Measurements from ENCODE around the gene ASPHD2. TPM values are rescaled to one million over a fixed set of nuclear protein-coding genes. Genes with fewer than 3 reads are reported as not detected.

The ASPHD2 gene
- total and polyA plus RNA-seq, 10 of the 15 experiments (the other 5 are each of a cell fraction or from before 2014, with no cell fraction given) = 1.6 to 10.6 (median 5.2) TPM

- ChIA-PET RAD21 (ENCODE audit: unreplicated experiment) (interaction anchor here (0.8 to 2.4 kb wide), 7 partner anchors 30 to 97 kb away, joined by 3 to 11 read pairs (median 4); no protein-coding TSS in a partner anchor), SMC1A (ENCODE audit: uncharacterized antibody, unreplicated experiment) (interaction anchor here (0.6 to 5.1 kb wide), 15 partner anchors 15 to 213 kb away, joined by 3 to 73 read pairs (median 4); no protein-coding TSS in a partner anchor), POLR2A (no interaction called here), CTCF (interaction anchor here (0.6 to 5.5 kb wide), 24 partner anchors 8 to 210 kb away, joined by 3 to 124 read pairs (median 4); partner anchors contain the start of genes HPS4 and SRRD)
- H3K4me1 ChIP-seq (ENCODE audit: control insufficient read depth, insufficient read depth, low read length) = no peaks in the 10 kb centered on the region
- no peaks in the 10 kb centered on the region for H3K27me3 ChIP-seq (replicated peaks in 1 of 2; ENCODE audit: control insufficient read depth in 2 of 2, insufficient read depth in 2 of 2, low read length in 1 of 2)
- no peak overlapping the region for H3K4me2 ChIP-seq (ENCODE audit: control insufficient read depth, insufficient read depth)
- no peaks in the 10 kb centered on the region for H4K20me1 ChIP-seq (ENCODE audit: control insufficient read depth, insufficient read depth)
- H2AFZ ChIP-seq (ENCODE audit: control insufficient read depth, low read depth, low read length) = no peak overlapping the region
- ATAC-seq (peak; percentile 76), FAIRE-seq (peak; percentile 92), DNase-seq (ENCODE audit: low read depth, low spot score) (no peak)
- BruUV-seq (replicated peaks) = no TSS peak
- no peak overlapping the region for H3K27ac ChIP-seq (ENCODE audit: control insufficient read depth, insufficient read depth)
- in situ Hi-C loops (cut with MboI) (loop anchor here (5.0 kb wide), 2 partner anchors 59 to 94 kb away; no protein-coding TSS in a partner anchor), intact Hi-C loops (cut with micrococcal nuclease; ENCODE audit: unreplicated experiment) (loop anchor here (1.0 kb wide), 2 partner anchors 63 to 97 kb away; no protein-coding TSS in a partner anchor)
- 31% methylated on average over 3 of the region's 3 CpGs for WGBS (ENCODE audit: insufficient coverage, insufficient replicate concordance, low lambda C conversion rate, missing lambda C conversion rate)
- no peak overlapping the region for H3K4me3 ChIP-seq
- no peak overlapping the region for H3K9ac ChIP-seq (ENCODE audit: control insufficient read depth, insufficient read depth, low read length)
- peaks cover 5% of the 10 kb centered on the region for H3K79me2 ChIP-seq (ENCODE audit: control insufficient read depth, insufficient read depth, low read length)
- H3K36me3 ChIP-seq (ENCODE audit: control insufficient read depth in 2 of 2, insufficient read depth in 2 of 2, low read length in 1 of 2) = peaks cover 30 to 45% of the 10 kb centered on the region in 2 experiments
- H3K9me3 ChIP-seq (replicated peaks; ENCODE audit: control insufficient read depth, insufficient read depth, low read length) = no peaks in the 10 kb centered on the region
- TF ChIP-seq BHLHE40 (IDR thresholded peaks at IDR 0.05; ENCODE audit: borderline replicate concordance in 1 of 2, low read depth in 2 of 2, low read length in 1 of 2) (no peak), USF1 (IDR thresholded peaks at IDR 0.05; ENCODE audit: borderline replicate concordance, extremely low read length, insufficient read depth, low read depth, low read length) (no peak), CHD2 (IDR thresholded peaks at IDR 0.05; ENCODE audit: borderline replicate concordance, low read depth, low read length) (no peak), SMAD1 (IDR thresholded peaks at IDR 0.05; ENCODE audit: low read depth, partially characterized antibody) (no peak), YBX1 (IDR thresholded peaks at IDR 0.05) (no peak), TARDBP (IDR thresholded peaks at IDR 0.05; ENCODE audit: borderline replicate concordance) (no peak), SPI1 (IDR thresholded peaks at IDR 0.05; ENCODE audit: borderline replicate concordance, insufficient read depth, low read depth, low read length) (no peak), GABPA (IDR thresholded peaks at IDR 0.05; ENCODE audit: low read depth) (no peak), SMC3 (IDR thresholded peaks at IDR 0.05; ENCODE audit: borderline replicate concordance, low read length) (peak; percentile 97), ZBED1 (IDR thresholded peaks at IDR 0.05; ENCODE audit: borderline replicate concordance) (no peak), ZNF622 (IDR thresholded peaks at IDR 0.05) (no peak), SMAD5 (IDR thresholded peaks at IDR 0.05; ENCODE audit: low read depth) (no peak), PML (IDR thresholded peaks at IDR 0.05; ENCODE audit: low read length) (no peak), RELB (IDR thresholded peaks at IDR 0.05; ENCODE audit: low read depth) (no peak)
- TF ChIP-seq, protein P1, sequence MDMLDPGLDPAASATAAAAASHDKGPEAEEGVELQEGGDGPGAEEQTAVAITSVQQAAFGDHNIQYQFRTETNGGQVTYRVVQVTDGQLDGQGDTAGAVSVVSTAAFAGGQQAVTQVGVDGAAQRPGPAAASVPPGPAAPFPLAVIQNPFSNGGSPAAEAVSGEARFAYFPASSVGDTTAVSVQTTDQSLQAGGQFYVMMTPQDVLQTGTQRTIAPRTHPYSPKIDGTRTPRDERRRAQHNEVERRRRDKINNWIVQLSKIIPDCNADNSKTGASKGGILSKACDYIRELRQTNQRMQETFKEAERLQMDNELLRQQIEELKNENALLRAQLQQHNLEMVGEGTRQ (IDR thresholded peaks at IDR 0.05; ENCODE audit: borderline replicate concordance, low read depth, low read length) = no peak
- TF ChIP-seq, protein P2, sequence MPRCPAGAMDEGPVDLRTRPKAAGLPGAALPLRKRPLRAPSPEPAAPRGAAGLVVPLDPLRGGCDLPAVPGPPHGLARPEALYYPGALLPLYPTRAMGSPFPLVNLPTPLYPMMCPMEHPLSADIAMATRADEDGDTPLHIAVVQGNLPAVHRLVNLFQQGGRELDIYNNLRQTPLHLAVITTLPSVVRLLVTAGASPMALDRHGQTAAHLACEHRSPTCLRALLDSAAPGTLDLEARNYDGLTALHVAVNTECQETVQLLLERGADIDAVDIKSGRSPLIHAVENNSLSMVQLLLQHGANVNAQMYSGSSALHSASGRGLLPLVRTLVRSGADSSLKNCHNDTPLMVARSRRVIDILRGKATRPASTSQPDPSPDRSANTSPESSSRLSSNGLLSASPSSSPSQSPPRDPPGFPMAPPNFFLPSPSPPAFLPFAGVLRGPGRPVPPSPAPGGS (IDR thresholded peaks at IDR 0.05; ENCODE audit: borderline replicate concordance, insufficient read depth, low read depth, low read length, poor library complexity, severe bottlenecking) = no peak
- TF ChIP-seq, protein P3, sequence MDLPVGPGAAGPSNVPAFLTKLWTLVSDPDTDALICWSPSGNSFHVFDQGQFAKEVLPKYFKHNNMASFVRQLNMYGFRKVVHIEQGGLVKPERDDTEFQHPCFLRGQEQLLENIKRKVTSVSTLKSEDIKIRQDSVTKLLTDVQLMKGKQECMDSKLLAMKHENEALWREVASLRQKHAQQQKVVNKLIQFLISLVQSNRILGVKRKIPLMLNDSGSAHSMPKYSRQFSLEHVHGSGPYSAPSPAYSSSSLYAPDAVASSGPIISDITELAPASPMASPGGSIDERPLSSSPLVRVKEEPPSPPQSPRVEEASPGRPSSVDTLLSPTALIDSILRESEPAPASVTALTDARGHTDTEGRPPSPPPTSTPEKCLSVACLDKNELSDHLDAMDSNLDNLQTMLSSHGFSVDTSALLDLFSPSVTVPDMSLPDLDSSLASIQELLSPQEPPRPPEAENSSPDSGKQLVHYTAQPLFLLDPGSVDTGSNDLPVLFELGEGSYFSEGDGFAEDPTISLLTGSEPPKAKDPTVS (IDR thresholded peaks at IDR 0.05; ENCODE audit: low read depth, low read length) = no peak
Measured at GRCh38 chr22:26461188-26461810, 32.2 kb downstream of the ASPHD2 start.
